Activated naive CD4-positive, alpha-beta T cell treated with Interleukin-2 at 50 U/mL for 16 hours (primary cell): ENCODE measurements around the gene CLCNKA.
"Not testable (repeated sequence)": the region's sequence is repeated elsewhere in the genome, so short reads cannot be mapped to it uniquely, and the experiment has no call there.

Experiments
- DNase-seq: peaks from one replicate; pipeline ENCODE4 v3.0.0-alpha.2; 2020

CLCNKA gene

DNA sequence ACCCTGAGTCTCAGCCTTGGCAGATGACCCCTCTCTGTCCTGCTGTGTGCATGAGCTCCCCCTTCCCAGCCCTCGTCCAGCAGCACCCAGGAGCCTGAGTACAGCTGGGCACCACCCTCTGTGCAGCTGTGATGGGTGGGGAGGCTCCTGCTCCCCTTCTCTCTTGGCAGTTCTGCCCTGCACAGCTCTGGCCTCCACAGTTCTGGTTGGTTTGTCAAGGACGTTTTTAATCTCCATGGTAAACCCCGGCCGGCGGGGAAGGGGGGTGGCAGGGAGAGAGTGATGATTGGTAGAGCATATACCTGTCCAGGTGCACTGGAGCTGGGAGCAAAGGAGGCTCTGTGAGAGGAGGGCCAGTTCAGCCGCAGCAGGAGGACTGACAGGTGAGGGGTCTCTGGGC lies at the start of gene CLCNKA:
Gene CLCNKA, plus strand, starts transcription at position 356 of the 400 bp plus-strand sequence. CDS start 584 bp downstream, outside the sequence.
- no peak for DNase-seq

DNA sequence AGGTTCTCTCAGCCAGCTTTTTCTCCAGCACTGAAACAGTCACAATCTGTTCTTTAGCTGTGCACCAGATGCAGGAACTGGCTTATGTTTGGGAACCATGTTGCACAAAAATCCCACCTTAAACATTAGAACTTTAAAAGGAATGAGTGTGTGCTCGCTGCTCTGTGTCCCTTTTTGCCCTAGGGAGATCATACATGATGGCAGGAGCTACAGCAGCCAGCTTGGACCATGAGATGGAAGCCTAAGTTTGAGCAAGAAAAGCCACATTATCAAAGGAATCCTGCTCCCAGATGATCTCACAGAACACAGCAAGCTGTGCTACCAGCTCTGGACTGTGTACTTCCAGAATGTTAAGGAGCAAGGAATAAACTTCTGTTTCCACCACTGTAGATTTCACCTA lies 49.4 kb upstream of the CLCNKA start:
- DNase-seq, result no peak

DNA sequence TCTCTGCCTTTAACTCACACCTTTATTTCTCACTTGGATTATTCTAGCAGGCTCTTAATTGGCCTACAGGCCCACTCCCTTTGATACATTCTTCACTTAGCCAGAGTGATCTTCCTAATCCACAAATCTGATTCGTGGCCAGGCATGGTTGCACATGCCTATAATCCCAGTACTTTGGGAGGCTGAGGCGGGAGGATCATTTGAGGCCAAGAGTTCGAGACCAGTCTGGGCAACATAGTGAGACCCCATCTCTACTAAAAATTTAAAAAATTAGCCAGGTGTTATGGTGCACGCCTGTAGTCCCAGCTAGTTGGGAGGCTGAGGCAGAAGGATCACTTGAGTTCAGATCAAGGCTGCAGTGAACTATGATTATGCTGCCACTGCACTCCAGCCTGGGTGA lies 48.1 kb upstream of the CLCNKA start:
- DNase-seq, result no peak

DNA sequence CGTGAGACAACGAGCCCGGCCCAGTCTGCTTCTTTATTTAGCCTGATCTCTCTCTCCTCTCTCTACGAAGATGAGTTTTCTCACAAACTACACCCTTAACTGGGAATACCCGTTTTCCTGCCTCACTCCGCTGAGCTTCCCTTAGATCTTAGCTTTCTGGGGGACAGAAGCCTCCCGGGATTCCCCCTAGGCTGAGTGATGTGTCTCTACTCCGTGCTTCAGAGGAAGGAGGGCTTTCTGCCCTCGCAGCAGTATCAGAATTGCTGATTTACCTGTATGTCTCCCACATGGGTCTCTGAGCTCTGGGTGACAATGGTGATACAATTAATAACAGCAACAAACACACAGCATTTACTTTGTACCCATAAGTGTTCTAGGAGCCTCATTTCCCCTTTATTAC lies 47.0 kb upstream of the CLCNKA start:
- DNase-seq, result peak; percentile 56

DNA sequence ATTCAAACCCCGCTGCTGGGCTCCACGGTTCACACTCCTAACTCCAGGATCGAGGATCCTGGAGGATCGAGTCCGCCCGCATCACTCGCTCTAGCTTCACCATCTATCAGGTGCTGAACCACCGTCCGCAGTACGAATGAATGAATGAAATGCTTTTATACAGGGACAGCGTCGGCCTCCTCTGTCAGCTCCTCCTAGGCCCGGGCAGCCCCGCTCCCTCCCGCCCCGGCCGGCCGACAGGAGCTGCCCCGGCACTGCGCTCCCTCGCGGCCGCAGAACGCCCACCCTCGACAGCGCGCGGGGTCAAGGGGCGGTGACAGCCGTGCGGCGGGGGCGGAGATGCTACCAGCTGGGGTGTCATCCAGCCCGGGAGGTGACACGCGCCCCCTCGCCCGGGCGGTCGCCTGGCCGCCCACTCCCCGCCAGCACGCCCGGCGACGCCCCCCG lies 46.5 kb upstream of the CLCNKA start:
- peak; percentile 85 for DNase-seq

DNA sequence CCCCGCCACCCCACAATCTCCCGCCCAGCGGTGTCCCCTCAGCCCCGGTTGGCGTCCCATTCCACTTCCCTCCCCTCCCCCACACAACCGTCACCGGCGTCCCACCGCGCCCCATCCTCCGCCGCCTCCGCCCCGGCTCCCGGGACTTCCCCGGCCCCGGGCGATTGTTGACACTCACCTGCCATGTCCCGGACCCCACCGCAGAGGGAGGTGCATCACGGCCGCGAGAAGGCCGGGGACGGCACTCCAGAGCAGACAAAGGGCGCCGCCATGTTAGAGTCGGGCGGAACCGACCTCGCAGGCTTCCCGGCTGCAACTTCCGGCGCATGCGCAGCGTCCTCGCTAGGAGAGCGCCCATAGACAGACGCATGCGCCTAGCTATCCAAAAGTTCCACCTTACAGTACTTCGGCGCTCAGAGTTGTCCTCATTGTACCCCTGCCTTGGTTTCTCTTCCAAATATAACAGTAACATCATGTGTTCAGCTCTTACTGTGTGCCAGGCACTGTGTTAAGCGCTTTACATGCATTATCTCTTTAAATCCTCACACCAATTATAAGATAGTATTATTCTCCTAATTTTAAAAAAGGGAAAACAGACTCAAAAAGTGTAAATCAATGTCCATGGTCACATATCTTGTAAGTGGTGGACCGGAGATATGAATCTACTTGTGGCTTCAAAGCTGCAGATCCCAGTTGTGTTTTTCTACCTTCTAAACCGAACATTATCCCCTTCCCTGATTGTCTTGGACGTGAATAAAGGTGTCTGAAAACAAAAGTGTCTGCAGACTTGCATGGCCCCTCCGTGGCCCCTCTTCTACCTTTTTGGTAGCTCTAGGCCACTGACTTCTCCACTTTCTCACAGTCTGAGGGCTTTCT lies 45.8 kb upstream of the CLCNKA start, which contains the start of gene ZBTB17:
Gene ZBTB17, minus strand, starts transcription at position 297 of the 876 bp plus-strand sequence. CDS start 27,606 bp downstream, outside the sequence.
- peak; percentile 97 for DNase-seq

DNA sequence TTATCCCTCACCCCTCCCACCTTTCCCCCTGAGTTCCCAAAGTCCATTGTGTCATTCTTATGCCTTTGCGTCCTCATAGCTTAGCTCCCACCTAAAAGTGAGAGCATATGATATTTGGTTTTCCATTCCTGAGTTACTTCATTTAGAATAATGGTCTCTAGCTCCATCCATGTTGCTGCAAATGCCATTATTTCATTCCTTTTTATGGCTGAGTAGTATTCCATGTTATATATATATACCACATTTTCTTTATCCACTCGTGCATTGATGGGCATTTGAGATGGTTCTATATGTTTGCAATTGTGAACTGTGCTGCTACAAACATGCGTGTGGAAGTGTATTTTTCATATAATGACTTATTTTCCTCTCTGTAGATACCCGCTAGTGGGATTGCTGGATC lies 43.9 kb upstream of the CLCNKA start:
- not testable (repeated sequence) for DNase-seq

DNA sequence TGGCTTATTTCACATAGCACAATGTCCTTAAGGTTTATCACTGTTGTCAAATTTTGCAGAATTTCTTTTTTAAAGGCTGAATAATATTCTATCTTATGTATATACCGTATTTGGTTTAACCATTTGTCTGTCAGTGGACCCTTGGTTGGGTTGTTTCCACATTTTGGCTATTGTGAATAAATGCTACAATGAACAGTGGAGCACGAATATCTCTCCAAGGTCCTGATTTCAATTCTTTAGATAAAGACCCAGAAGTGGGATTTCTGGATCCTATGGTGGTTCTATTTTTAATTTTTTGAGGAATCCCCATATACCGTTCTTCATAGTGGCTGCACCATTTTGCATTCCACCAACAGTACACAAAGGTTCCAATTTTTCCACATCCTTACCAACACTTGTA lies 40.2 kb upstream of the CLCNKA start:
- DNase-seq, result no peak

DNA sequence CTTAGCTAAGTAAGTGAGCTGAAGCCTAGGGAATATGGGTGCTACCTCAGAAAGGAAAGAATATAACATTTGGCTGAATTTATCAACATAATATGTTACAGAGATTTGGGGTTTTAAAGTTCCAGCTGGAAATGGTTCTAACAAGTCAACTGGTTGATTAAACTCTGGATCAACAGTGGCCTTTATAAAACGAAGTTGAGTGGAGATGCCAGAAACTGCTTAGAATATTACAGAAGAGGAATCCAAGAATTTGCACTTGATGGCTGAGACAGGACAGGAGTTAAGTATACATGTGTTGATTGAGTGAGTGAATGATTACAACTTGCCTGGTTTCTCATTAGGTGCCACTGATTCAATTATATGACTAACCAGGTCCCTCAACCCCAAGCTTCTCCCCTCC lies 38.6 kb upstream of the CLCNKA start:
- no peak for DNase-seq

DNA sequence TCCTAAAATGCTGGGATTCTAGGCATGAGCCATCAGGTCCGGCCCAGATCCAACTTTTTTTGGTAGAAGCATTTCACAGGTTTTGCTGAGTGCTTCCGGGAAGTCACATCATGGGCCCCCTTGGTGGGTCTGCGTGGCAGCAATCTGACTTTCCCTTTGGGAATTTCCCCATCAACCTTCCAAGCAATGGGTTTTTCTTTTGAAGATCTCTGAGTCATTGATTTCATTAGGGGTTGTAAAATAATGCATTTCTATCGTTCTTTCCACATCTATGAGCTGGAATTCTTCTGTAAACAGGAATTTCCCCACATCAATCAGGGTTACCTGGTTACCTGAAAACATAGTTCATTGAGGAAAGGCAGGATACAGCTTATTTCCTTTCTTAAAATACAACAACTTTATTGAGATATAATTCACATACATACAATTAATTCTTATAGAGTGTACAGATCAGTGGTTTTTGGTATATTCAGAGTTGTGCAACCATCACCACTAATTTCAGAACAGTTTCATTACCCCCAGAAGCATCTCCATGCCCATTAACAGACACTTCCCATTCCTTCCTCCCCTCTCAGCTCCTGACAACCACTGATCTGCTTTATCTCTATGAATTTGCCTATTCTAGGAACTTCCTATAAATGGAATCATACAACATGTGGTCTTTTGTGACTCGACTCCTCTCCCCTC lies 36.1 kb upstream of the CLCNKA start:
- peak; percentile 19 for DNase-seq

DNA sequence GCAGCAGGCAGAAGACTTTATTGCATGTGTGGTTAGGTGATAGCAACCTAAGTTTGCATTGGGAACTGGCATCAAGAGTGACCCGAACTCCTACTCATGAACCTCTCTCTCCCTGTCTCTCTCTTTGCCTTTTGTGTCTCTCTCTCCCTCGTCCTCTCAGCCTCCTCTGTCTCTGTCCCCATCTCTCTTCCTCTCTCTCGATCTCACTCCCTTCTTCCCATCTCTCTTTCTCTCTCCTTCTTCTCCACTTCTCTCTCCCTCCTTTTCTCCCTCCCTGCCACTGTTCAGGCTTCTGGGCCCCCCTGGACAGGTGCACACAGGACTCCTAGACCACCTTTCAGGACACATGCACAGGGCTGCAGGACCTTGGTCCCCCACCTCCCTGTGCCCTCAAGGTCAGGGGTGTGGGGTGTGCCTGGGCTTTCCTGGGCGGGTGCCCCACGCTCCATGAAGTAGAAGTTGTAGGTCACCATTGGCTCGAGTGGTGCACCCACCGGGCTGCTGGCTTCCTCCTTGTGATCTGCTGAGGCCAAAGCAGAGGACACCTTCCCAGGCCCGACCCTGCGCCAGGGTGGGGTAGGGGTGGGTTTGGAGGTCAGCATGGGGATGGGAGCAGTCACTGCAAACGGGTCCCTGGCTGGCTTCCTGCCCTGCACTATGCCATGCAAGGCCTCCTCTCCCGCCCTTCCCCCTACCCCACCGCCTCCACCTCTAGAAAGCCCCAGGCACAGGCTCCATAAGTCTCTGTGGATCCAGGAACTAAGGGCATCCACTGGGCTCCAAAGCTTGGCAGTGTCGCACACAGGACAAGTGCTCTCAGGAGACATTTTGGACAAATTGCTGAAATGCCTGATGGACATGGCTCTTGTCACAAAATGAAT lies 32.7 kb upstream of the CLCNKA start:
- no peak for DNase-seq

DNA sequence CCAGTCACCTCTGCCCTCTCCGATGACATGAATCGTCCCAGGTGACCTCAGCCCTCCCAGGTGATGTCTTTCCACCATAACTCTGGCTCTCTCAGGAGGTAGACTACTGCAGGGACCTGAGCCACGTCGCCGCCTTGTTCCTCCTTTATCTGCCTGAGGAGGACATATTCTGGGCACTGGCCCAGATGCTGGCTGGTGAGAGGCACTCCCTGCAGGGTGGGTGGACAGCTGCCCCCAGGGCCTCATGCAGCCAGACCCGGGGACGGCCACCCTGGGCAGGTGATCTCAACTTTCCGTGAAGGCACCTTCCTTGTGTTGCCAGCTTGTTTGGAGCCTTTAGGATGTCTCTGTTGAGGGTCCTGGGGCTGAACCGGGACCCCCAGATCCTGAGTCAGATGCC lies 32.1 kb upstream of the CLCNKA start:
- DNase-seq, result no peak

DNA sequence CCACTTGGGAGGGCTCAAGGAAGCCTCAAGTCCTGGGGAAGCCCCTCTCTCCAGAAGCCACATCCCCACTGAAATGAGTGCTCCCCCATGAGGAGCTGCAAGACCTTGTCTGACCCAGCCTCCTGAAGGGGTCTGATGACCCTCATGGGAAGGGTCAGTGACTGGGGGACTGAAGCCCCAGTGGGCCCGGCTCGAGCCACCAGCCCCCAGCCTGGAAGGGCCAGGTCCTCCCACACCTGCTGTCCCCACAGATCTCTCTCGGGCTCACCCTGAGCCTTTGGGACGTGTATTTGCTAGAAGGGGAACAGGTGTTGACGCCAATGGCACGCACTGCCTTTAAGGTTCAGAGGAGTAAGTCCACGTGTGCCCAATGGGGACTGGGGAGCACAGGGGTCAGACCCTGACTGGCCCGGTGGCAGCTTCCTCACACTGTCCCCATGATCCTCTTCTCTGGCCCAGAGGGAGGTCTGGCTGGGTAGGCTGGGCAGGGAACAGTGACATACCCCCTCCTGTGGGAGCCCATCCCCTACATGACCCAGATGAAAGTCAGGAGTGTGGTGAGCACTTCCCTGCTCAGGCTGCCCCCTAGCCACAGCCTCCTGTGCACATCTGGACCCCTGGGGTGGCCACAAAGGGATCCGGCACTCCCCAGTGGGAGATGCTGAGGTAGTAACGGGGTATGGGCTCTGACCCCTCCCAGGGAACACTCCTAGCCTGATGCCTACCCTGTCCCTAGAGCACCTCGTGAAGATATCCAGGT lies 30.2 kb upstream of the CLCNKA start:
- no peak for DNase-seq

DNA sequence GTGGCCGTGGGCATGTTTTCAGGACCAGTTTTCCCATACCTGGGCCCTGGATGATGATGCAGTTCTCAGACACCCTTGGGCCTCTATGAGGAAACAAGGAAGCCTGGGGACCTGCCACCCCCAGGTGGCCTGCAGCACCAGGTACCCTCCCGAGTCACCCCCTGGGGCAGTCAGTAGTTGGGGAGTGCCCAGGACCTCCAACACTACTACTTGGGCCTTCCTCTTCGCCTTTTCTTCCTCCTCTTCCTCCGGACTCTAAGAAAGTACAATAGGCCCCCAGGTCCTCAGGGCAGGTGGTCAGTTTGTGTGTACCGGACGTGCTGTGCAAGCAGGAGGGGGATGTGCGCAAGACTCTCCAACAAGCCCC lies 29.7 kb upstream of the CLCNKA start:
- no peak for DNase-seq

DNA sequence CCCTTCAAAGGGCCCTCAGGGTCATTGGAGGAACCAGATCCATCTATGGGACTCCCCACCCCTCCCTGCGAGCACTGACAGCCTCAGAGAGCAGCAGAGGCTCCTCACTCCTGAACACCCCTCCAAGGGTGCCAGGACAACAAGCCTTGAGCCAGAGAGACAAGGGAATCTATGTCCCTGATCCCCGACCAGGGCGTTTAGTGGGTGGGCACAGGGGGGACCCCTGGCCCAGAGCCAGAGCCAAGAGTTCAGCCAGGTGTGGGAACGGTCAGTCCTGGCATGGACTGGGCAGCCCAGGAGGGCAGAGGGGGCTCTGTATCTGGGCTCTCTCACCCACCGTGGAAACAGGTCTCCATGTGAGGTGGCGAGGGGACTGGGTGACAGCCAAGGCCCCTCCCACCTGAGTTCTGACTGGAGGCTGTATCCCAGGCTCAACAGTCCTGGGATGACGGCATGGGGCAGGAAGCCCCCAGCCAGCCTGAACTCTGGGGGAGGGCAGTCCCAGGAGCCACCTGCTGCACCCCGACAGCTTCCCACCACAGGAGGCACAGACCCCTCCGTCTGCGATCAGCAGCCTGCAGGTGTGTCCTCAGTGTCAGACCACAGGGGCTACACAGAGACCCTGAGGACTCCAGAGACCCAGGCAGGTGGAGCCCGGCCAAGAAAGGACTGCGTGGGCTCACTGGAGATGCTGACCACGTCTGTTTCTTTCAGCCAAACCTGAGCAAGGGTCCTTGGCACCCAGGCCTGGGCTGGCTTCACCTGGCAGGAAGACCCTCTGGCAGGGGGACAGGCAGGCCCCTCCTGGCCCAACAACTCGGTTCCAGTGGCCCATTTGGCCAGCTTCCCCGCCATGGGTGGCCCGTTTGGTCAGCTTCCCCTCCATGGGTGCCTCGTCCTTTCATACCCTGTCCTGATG lies 29.0 kb upstream of the CLCNKA start:
- DNase-seq, result no peak

DNA sequence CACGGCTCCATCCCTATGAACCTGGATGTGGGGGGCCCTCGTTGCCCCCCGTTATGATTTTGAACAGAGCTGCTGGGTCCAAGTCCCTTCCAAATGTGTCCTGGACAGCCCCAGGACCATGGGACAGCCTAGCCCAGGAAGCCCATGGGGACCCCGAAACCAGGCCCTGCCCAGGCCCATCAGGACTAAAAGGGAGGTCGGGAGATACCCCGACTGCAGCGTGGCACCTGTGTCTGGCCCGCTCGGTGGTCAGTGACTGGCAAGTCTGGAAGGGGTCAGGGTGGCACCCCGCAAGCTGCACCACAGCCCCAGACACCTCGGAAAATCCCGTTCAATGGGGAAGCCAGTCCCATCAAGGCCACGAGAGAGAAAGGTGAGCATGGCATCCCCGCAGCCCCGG lies 28.2 kb upstream of the CLCNKA start:
- DNase-seq, result no peak

DNA sequence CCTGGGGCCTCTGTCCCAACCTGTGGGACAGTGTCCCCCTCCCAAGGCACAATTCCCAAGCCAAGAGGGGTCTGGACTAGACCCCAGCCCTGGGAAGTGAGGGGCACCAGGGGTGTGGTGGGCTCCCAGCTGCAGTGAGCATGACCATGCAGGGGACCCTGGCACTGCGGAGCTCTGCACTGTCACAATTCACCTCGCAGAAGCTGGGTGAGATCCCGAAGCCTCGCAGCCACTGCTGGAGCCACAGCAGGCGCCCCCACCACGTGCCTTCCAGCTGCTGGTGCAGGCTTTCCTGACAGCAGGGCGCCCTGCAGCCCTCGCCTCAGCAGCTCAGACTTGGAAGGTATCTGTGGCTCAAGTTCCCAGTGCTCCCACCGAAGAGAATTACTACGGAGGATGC lies 27.8 kb upstream of the CLCNKA start:
- no peak for DNase-seq

DNA sequence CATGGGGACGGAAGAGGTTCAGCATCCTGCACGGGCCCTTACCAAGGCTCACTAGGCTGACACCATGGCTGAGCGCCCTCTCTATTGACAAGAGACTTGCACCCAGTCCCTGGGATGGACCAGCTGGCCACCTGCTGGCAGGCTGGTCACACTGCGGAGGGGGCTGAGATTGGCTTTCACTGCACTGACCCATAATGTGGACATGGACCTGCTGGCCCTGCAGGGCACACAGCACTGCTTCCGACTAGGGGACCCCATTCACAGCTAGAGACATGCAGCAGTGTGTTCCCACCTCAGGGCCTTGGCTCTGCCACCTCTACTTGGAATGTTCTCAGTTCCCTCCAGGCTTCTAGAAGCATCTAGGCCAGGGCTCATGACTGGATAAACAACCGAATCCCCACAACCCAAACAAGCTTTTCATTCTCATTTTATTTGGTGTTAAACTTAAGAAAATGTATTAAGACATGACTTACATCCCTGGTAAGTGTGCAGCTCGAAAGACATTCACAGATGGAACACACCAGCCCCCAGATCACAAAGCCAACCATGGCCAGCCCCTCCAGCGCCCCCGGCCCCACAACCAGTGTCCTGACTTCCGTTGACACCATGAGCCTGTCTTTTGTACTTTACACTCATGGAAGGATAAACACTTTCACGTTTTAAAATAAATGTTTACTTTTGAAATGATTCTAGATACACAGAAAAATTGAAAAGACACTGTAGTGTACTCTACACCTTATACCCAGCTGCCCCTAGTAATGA lies 27.1 kb upstream of the CLCNKA start:
- DNase-seq, result peak; percentile 55

DNA sequence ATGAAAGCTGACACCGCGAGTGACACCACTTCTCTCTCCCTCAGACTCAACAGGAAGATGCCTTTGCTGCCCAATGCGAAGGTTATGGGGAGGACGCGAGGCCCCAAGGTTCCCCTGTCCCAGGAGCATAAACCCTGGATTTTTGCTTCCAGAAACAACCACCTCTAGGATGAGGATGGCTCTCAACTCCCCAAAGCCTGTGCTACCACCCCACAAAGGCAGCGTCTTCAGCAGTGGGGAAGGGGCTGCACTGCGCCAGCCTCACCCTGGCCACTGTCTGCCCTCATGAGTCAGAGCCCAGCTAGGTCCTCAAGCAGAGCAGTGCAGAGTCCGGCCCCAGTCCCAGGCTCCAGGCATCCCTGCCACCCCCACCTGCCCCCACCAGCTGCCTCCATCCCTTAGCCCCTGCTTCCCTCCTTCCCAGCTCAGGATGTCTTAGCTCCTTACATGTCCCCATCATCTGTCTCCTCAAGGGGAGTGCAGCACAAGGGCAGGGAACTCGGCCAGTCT lies 24.7 kb upstream of the CLCNKA start:
- no peak for DNase-seq

DNA sequence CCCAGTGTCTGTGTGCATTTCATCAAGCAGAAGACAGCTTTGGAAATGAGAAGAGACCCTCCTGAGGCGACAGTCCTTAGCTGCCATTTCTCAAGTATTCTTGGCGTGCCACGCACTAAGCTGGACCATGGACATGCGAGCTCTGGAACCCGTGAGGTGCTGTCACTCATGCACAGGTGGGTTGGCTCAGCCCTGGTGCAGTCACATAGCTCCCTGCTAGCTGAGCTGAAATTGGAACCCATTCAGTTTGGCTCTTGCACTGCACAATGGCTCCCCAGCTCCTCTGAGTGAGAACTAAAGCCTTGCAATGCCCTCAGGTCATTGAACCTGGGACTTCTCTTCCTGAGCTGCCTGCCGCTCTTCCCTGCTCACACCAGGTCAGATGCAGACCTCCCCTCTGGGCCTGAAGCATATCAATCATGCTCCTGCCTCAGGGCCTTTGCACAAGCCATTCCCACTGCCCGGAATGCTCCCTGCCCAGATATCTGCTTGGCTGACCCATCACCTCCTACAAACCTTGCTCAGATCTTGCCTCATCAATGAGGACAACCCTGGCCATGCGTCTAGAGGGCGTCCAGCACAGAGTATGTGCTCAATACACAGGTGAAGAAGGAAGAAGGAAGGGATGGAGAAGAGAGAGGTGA lies 24.1 kb upstream of the CLCNKA start:
- DNase-seq, result no peak
